Activated T-cell treated with anti-CD3 and anti-CD28 coated beads, Interleukin-2, amount 50 U/mL, for 1 hour (primary cell): ENCODE results near the gene RIN3.
A peak's percentile ranks its signal among the peaks of the same experiment; 100 is the strongest.

Experiments
- DNase-seq: peaks from one replicate; pipeline ENCODE4 v3.0.0-alpha.2; 2020

Gene RIN3

DNA sequence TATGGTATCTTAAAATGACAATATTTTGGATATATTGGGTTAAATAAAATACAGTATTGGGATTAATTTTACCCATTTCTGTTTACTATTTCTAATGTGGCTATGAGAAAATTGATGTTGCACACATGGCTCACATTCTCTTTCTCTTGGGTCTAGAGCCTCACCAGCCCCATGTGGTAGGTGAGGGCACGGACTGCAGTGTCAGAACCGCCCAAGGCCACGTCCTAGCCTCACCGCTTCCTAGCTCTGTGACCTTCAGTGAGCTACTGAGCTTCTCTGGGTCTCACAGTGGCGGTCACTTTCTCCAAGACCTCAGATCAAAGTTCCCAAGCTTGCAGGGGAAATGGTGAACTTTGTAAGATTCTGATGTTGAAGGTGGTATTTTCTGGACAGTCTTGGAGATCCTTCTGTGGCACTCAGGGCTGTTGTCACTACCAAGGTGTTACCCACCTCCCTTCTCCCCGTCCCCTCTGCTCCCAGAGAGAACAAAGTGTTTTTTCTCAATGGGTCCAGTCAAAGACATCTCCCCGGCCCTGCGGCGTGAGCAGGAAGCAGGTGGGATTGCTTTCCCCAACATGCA, 87.6 kb downstream of the RIN3 start:
- DNase-seq: no peak

GRCh38 chr14:92601757-92602417, 88.3 kb downstream of the RIN3 start:
- DNase-seq: no peak

- DNase-seq: peak; percentile 69
Observed at GRCh38 chr14:92603309-92604242, 90.0 kb downstream of the RIN3 start.

GRCh38 chr14:92605274-92605940, 91.8 kb downstream of the RIN3 start:
- DNase-seq: no peak

- DNase-seq: no peak
Observed at GRCh38 chr14:92607251-92607650, 93.7 kb downstream of the RIN3 start.

GRCh38 chr14:92607702-92608429, 94.3 kb downstream of the RIN3 start:
- DNase-seq: no peak

- DNase-seq: no peak
Observed at GRCh38 chr14:92609955-92610354, 96.4 kb downstream of the RIN3 start.

GRCh38 chr14:92610849-92611271, 97.3 kb downstream of the RIN3 start:
- no peak for DNase-seq

- peak; percentile 75 for DNase-seq
Observed at GRCh38 chr14:92613008-92613658, 99.6 kb downstream of the RIN3 start.

GRCh38 chr14:92613681-92614260, 100.2 kb downstream of the RIN3 start:
- DNase-seq: no peak

DNA sequence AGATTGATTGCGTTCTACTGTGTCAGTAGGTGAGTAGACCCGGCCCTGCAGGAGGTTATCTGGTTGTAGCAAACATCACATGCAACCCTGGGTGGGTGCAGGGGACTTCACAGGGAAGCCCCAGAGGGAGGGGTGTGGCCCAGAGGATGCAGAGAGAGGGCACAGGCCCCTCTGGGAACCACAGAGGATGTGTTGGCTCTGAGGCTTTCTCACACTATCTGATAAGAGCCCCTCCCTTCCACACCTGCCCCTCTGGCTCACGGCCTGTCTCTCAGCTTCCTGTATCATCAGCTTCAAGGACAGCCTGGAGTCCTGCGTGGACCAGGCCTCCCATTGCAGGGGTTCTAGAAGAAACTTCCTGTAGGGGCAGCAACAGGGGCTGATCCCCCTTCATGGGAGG, 101.9 kb downstream of the RIN3 start:
- peak; percentile 70 for DNase-seq

- DNase-seq: no peak
Observed at GRCh38 chr14:92616178-92616577, 102.6 kb downstream of the RIN3 start.

GRCh38 chr14:92617581-92617980, 104.0 kb downstream of the RIN3 start:
- DNase-seq: no peak

DNA sequence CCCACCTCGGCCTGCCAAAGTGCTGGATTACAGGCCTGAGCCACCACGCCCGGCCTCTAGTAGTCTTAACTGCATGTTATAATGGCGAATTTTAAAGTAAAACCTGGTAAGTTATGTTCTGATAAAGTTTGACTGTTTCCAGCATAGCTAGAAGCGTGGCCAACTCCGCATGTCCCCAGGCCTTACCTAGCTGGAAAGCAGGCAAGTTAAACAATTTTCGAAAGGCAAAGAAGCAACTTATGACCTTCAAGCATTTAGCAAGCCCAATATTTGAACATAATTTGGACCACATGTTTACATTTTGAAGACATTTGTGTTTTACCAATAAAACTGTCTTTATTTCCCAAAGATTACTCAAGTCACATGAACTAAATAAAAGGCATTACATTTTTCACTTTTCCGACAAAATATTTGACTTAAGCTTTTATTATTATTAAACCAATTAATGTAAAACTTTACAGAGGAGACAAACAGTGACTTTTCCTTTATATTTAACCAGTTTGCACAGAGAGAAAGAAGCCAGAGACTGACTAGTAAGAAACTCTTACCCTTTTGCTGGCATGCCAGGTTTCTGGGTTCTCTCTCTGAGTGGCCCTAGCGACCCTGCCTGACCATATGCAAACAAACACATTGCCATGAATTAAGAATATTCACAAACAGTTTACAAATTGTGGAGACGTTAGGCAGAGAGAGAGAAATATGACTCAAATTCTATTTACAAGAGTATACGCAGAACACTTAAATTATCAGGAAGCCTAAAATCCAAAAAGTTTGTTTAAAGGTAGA, 106.3 kb downstream of the RIN3 start:
- DNase-seq: no peak

DNA sequence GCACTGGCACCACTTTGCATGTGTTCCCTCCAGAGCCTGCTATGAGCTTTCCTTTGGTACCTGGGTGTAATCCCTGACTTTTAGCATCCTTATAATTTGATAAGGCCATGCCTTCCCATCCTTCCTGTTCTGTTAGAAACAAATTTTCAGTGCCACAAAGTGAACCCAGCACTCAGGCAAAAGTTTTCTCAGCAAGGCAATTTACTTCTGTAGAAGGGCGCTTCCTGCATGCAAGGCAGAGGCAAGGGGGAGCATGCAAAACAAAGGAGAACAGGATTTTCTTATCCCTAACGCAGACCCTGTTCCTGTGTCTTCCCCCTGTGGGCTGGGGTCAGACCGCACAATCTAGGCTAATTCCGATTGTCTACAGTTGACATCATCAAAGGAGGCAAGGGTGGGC, 108.7 kb downstream of the RIN3 start:
- no peak for DNase-seq

GRCh38 chr14:92624764-92625163, 111.2 kb downstream of the RIN3 start:
- DNase-seq: no peak

DNA sequence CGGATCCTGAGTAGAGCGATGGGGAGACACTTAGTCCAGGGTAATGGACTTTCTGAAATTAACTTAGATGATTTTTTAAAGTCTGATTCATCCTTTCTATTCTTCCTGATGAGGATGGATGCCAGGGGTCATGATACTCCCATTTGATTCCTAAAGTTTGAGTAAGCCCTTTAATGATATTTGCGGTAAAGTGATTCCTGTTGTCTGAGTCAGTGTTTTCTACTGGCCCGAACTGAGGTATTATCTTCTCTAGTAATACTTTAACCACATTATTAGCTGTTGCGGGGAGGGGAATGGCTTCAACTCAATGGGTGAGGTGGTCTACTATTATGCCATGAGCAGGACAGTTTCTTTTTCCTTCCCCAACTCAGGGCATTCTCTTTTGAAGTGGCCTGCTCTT, 111.6 kb downstream of the RIN3 start:
- no peak for DNase-seq

DNA sequence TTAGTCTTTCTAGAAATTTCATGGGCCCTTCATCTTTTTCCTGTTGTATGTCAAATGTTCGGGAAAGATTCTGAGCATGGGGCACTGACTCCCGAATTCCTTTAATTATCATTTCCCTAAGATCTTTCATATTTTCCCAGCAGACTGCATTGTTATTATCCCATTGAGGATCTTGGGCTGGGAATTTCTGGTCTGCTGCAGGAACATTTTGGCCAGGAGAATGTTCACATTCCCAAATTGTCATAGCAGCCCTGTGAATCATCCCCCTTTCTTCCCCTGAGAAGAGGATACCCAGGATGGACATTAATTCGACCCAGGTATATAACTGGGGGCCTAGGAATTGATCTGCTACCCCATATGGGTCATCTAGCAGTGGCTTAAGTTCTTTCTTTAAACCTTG, 112.5 kb downstream of the RIN3 start:
- no peak for DNase-seq

DNA sequence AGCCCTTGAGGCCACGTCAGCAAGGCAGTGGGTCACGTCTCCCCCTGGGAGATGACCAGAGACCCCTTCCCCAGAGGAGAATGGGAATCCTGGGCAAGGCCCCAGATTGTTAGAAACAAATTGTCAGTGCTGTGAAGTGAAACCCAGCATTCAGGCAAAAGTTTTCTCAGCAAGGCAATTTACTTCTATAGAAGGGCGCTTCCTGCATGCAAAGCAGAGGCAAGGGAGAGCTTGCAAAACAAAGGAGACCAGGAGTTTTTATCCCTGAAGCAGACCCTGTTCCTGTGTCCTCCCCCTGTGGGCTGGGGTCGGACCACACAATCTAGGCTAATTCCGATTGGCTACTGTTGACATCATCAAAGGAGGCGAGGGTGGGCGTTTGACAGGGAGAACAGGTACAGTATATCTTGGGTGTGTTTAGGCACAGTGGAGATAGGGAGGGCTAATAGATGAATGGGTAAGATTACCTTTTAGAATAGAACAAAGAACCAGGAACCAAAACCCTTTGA, 114.2 kb downstream of the RIN3 start:
- DNase-seq: no peak

DNA sequence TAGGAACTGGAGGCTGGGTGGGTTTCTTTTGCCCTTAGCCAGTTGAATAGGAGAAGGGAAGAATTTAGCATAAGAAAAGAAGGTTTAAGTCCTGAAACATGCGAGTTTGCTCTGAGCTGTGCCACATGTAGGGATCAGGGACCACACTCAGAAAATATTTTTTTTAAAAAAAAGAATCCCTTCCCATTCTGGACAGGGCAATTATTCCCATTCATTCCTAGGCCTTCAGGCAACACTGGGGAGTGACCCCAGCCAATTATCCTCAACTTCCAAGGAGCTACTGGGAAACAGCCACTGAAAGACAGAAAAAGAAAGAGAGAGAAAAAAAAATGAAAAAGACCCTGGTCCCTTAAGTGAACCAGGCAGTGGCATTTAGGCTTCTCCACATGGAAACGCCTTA, 115.1 kb downstream of the RIN3 start:
- DNase-seq: no peak

GRCh38 chr14:92630367-92630766, 116.8 kb downstream of the RIN3 start:
- no peak for DNase-seq
